Measurements from ENCODE around the gene BTD. TPM values are rescaled to one million over a fixed set of nuclear protein-coding genes. Genes with fewer than 3 reads are reported as not detected.

The BTD gene
- total and polyA plus RNA-seq, 7 donors, result 6.6 to 35.5 (median 23.5) TPM

GRCh38 chr3:15649341-15649740 lies 47.8 kb downstream of the BTD start:
- no peaks in the 10 kb centered on the region for H3K36me3 ChIP-seq
- no peak for DNase-seq
- TF ChIP-seq POLR2A (IDR thresholded peaks at IDR 0.05), result no peak
- no peak for TF ChIP-seq EP300 (IDR thresholded peaks at IDR 0.05)
- no peak for TF ChIP-seq CTCF (IDR thresholded peaks at IDR 0.05)
- TF ChIP-seq POLR2AphosphoS5 (IDR thresholded peaks at IDR 0.05), result no peak
- peaks cover 0 to 42% (median 35%) of the 10 kb centered on the region in 4 donors for H3K4me1 ChIP-seq
- intact Hi-C loops (cut with DNase I), result loop anchor here (5.0 kb wide), 1 partner anchor 88 kb away; no protein-coding TSS in a partner anchor
- H3K27ac ChIP-seq, result no peak overlapping the region
- H3K27me3 ChIP-seq, result no peaks in the 10 kb centered on the region
- H3K9me3 ChIP-seq, result no peaks in the 10 kb centered on the region
- no peak overlapping the region for H3K4me3 ChIP-seq
- 79 to 94% methylated on average over 3 of the region's 3 CpGs for WGBS, 2 donors

- H3K4me1 ChIP-seq, result peaks cover 0 to 42% (median 35%) of the 10 kb centered on the region in 4 donors
- no peaks in the 10 kb centered on the region for H3K36me3 ChIP-seq
- no peak overlapping the region for H3K27ac ChIP-seq
- no peak for DNase-seq
- 85 to 94% methylated on average over 5 of the region's 5 CpGs for WGBS, 2 donors
- intact Hi-C loops (cut with DNase I), result loop anchor here (5.0 kb wide), 1 partner anchor 87 kb away; no protein-coding TSS in a partner anchor
- no peaks in the 10 kb centered on the region for H3K27me3 ChIP-seq
- TF ChIP-seq EP300 (IDR thresholded peaks at IDR 0.05) (no peak), CTCF (IDR thresholded peaks at IDR 0.05) (no peak), POLR2A (IDR thresholded peaks at IDR 0.05) (no peak), POLR2AphosphoS5 (IDR thresholded peaks at IDR 0.05) (no peak)
- H3K4me3 ChIP-seq, result no peak overlapping the region
- H3K9me3 ChIP-seq, result no peaks in the 10 kb centered on the region
Observed at GRCh38 chr3:15649858-15650257, 48.3 kb downstream of the BTD start.

GRCh38 chr3:15651396-15651795 lies 49.9 kb downstream of the BTD start:
- intact Hi-C loops (cut with DNase I), result no loop called here
- DNase-seq, result no peak
- Histone ChIP-seq H3K27ac (no peak overlapping the region), H3K4me1 (peaks cover 0 to 28% (median 21%) of the 10 kb centered on the region in 4 donors), H3K9me3 (peaks cover 0 to 8% (median 3%) of the 10 kb centered on the region in 4 donors), H3K27me3 (no peaks in the 10 kb centered on the region), H3K36me3 (no peaks in the 10 kb centered on the region), H3K4me3 (no peak overlapping the region)
- 90 to 96% methylated on average over 8 of the region's 8 CpGs for WGBS, 2 donors
- TF ChIP-seq POLR2AphosphoS5 (IDR thresholded peaks at IDR 0.05) (no peak), CTCF (IDR thresholded peaks at IDR 0.05) (no peak), EP300 (IDR thresholded peaks at IDR 0.05) (no peak), POLR2A (IDR thresholded peaks at IDR 0.05) (no peak)

- intact Hi-C loops (cut with DNase I), result no loop called here
- Histone ChIP-seq H3K9me3 (peaks cover 0 to 14% (median 12%) of the 10 kb centered on the region in 4 donors), H3K27me3 (no peaks in the 10 kb centered on the region), H3K27ac (peak overlapping the region in 2 of 4 donors; percentile 13 to 42), H3K4me3 (no peak overlapping the region), H3K36me3 (no peaks in the 10 kb centered on the region), H3K4me1 (peaks cover 0 to 10% (median 3%) of the 10 kb centered on the region in 4 donors)
- TF ChIP-seq POLR2AphosphoS5 (IDR thresholded peaks at IDR 0.05), result no peak
- no peak for TF ChIP-seq POLR2A (IDR thresholded peaks at IDR 0.05)
- no peak for TF ChIP-seq CTCF (IDR thresholded peaks at IDR 0.05)
- no peak for TF ChIP-seq EP300 (IDR thresholded peaks at IDR 0.05)
- DNase-seq, result no peak
- WGBS, 2 donors, result 86 to 87% methylated on average over 3 of the region's 3 CpGs
Observed at GRCh38 chr3:15653321-15653720, 51.8 kb downstream of the BTD start.

- no peak for DNase-seq
- Histone ChIP-seq H3K36me3 (no peaks in the 10 kb centered on the region), H3K4me1 (peaks cover 0 to 10% (median 2%) of the 10 kb centered on the region in 4 donors), H3K4me3 (no peak overlapping the region), H3K27me3 (no peaks in the 10 kb centered on the region), H3K27ac (peak overlapping the region in 1 of 4 donors; percentile 42), H3K9me3 (peaks cover 0 to 14% (median 12%) of the 10 kb centered on the region in 4 donors)
- TF ChIP-seq POLR2AphosphoS5 (IDR thresholded peaks at IDR 0.05) (no peak), EP300 (IDR thresholded peaks at IDR 0.05) (no peak), POLR2A (IDR thresholded peaks at IDR 0.05) (no peak), CTCF (IDR thresholded peaks at IDR 0.05) (no peak)
- intact Hi-C loops (cut with DNase I), result no loop called here
Observed at GRCh38 chr3:15654127-15654526, 52.6 kb downstream of the BTD start.
